Esophagus squamous epithelium (tissue), 5 donors: ENCODE data around the gene CNGA2. TPM values are rescaled to one million over a fixed set of nuclear protein-coding genes. Genes with fewer than 3 reads are reported as not detected.

Experiments used
- DNase-seq: peaks from one replicate; lab custom pipeline; 2025; lab: John Stamatoyannopoulos, UW
- H3K27ac ChIP-seq, 4 donors: fragments of 200-600 bp; sonication (generic); one replicate each; pipeline ENCODE4 v1.5.1; 2016 to 2019; ENCODE audit warnings: mild to moderate bottlenecking in 1 of 4
- H3K27me3 ChIP-seq, 4 donors: fragments of 200-600 bp; sonication (generic); 1 replicate in 3 of 4; 2 replicates in 1 of 4; pipeline versions ENCODE4 v1.5.1 to v1.6.0; 2017 to 2021; ENCODE audit warnings: antibody characterized with exemption in 1 of 4
- H3K36me3 ChIP-seq, 3 donors: fragments of 200-600 bp; sonication (generic); one replicate each; pipeline ENCODE4 v1.5.1; 2016 to 2019
- H3K4me1 ChIP-seq, 3 donors: fragments of 200-600 bp; sonication (generic); one replicate each; pipeline ENCODE4 v1.5.1; 2017 to 2019
- H3K4me3 ChIP-seq, 4 donors: fragments of 200-600 bp; sonication (generic); 1 replicate in 3 of 4; 2 replicates in 1 of 4; pipeline ENCODE4 v1.5.1; 2016 to 2019; ENCODE audit warnings: mild to moderate bottlenecking in 2 of 4, moderate library complexity in 1 of 4
- H3K9me3 ChIP-seq, 3 donors: fragments of 200-600 bp; sonication (generic); one replicate each; pipeline ENCODE4 v1.5.1; 2016 to 2019
- POLR2A ChIP-seq, 4 donors: fragments of 450-650 bp; IDR thresholded peaks; one replicate each; pipeline ENCODE4 v1.6.1; 2017; ENCODE audit warnings: antibody characterized with exemption in 4 of 4, mild to moderate bottlenecking in 4 of 4, moderate library complexity in 3 of 4
- WGBS, 2 donors: methylation state at CpG; one replicate each; pipeline ENCODE4 v1.1.5; 2018; 5-methylcytosine and 5-hydroxymethylcytosine counted together
- intact Hi-C: fragments of 100-400 bp; cut with DNase I; formaldehyde crosslinking; loops from one replicate; pipeline ENCODE4 v1.15.0; 2022
- total RNA-seq, 4 donors: library from RNA; depleted of rRNA; stranded (reverse); fragments of >200 nt; gene quantifications; one replicate each; pipeline ENCODE4 v1.1.0, GENCODE V29; 2016
- TF ChIP-seq, protein P1 (sequence below), 6 experiments: fragments of 450-650 bp in 4 of 6; fragments of 200-600 bp in 2 of 6; sonication (generic) in 2 of 6; IDR thresholded peaks; one replicate each; pipeline ENCODE4 v1.5.1; 2016 to 2019; ENCODE audit warnings: antibody characterized with exemption in 6 of 6, mild to moderate bottlenecking in 4 of 6, moderate library complexity in 4 of 6
- donor health status: DM: yes; HTN: yes; CAD: no.

CNGA2 gene
- not detected for total RNA-seq

- H3K27ac ChIP-seq = no peak within 1 kb of the TSS
- TF ChIP-seq, protein P1, sequence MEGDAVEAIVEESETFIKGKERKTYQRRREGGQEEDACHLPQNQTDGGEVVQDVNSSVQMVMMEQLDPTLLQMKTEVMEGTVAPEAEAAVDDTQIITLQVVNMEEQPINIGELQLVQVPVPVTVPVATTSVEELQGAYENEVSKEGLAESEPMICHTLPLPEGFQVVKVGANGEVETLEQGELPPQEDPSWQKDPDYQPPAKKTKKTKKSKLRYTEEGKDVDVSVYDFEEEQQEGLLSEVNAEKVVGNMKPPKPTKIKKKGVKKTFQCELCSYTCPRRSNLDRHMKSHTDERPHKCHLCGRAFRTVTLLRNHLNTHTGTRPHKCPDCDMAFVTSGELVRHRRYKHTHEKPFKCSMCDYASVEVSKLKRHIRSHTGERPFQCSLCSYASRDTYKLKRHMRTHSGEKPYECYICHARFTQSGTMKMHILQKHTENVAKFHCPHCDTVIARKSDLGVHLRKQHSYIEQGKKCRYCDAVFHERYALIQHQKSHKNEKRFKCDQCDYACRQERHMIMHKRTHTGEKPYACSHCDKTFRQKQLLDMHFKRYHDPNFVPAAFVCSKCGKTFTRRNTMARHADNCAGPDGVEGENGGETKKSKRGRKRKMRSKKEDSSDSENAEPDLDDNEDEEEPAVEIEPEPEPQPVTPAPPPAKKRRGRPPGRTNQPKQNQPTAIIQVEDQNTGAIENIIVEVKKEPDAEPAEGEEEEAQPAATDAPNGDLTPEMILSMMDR (IDR thresholded peaks at IDR 0.05) = no peak
- TF ChIP-seq POLR2A (IDR thresholded peaks at IDR 0.05) = no peak
- DNase-seq = no peak
- no peaks in the 10 kb centered on the region for H3K9me3 ChIP-seq
- intact Hi-C loops = no loop called here
- WGBS, 2 donors = 62 to 80% methylated on average over 4 of the region's 4 CpGs
- no peak within 1 kb of the TSS for H3K4me3 ChIP-seq
- H3K27me3 ChIP-seq = no peaks in the 10 kb centered on the region
- H3K36me3 ChIP-seq = no peaks in the 10 kb centered on the region
- H3K4me1 ChIP-seq = no peaks in the 10 kb centered on the region
These were observed at the start of gene CNGA2 for GRCh38 chrX:151734446-151734845. TSS of gene CNGA2 (plus strand) at chrX:151734746. CDS start at chrX:151738484, 3,738 bp downstream.

GRCh38 chrX:151687635-151688034 is 46.9 kb upstream of the CNGA2 start:
- Histone ChIP-seq H3K4me3 (no peak overlapping the region), H3K9me3 (no peaks in the 10 kb centered on the region), H3K36me3 (no peaks in the 10 kb centered on the region), H3K4me1 (no peaks in the 10 kb centered on the region), H3K27me3 (no peaks in the 10 kb centered on the region), H3K27ac (no peak overlapping the region)
- no peak for TF ChIP-seq POLR2A (IDR thresholded peaks at IDR 0.05)
- TF ChIP-seq, protein P1 (IDR thresholded peaks at IDR 0.05) = no peak
- intact Hi-C loops = no loop called here
- no peak for DNase-seq

- Histone ChIP-seq H3K4me3 (no peak overlapping the region), H3K27me3 (peaks cover 0 to 3% (median 0%) of the 10 kb centered on the region in 4 donors), H3K27ac (no peak overlapping the region), H3K4me1 (no peaks in the 10 kb centered on the region), H3K36me3 (no peaks in the 10 kb centered on the region), H3K9me3 (no peaks in the 10 kb centered on the region)
- no peak for DNase-seq
- TF ChIP-seq, protein P1 (IDR thresholded peaks at IDR 0.05) = no peak
- no peak for TF ChIP-seq POLR2A (IDR thresholded peaks at IDR 0.05)
- intact Hi-C loops = no loop called here
These were observed 45.9 kb upstream of the CNGA2 start for GRCh38 chrX:151688695-151689094.

- DNase-seq = no peak
- H3K27ac ChIP-seq = no peak overlapping the region
- H3K9me3 ChIP-seq = no peaks in the 10 kb centered on the region
- no peak for TF ChIP-seq POLR2A (IDR thresholded peaks at IDR 0.05)
- TF ChIP-seq, protein P1 (IDR thresholded peaks at IDR 0.05) = no peak
- no peak overlapping the region for H3K4me3 ChIP-seq
- peaks cover 0 to 6% (median 4%) of the 10 kb centered on the region in 3 donors for H3K4me1 ChIP-seq
- H3K36me3 ChIP-seq = no peaks in the 10 kb centered on the region
- WGBS, 2 donors = 69 to 100% methylated on average over 2 of the region's 6 CpGs
- H3K27me3 ChIP-seq = peaks cover 0 to 28% (median 0%) of the 10 kb centered on the region in 4 donors
- intact Hi-C loops = no loop called here
These were observed 41.7 kb upstream of the CNGA2 start for GRCh38 chrX:151692825-151693224.

DNA sequence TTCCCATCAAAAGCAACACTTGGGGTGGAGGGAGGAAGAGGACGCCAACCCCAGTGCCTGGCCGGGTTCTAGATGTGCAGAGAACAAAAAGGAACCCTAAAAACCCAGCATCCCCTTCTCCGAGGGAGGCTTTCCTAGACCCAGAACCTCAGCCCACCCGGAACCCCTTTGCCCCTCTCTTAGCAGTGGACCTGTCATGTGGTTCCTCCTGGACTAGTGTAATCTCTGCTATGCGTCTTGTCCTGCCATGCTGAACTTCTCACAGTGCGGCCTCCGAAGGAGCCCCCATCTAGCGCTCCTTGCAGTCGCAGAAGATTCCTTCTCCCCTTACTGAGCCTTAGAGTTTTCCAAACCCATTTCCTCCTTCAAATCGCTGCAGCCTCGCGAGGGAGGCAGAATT is 40.4 kb upstream of the CNGA2 start:
- no peak for DNase-seq
- Histone ChIP-seq H3K27ac (no peak overlapping the region), H3K4me1 (peaks cover 0 to 6% (median 4%) of the 10 kb centered on the region in 3 donors), H3K36me3 (no peaks in the 10 kb centered on the region), H3K9me3 (no peaks in the 10 kb centered on the region), H3K27me3 (peaks cover 0 to 28% (median 0%) of the 10 kb centered on the region in 4 donors), H3K4me3 (no peak overlapping the region)
- TF ChIP-seq, protein P1 (IDR thresholded peaks at IDR 0.05) = no peak
- TF ChIP-seq POLR2A (IDR thresholded peaks at IDR 0.05) = no peak
- intact Hi-C loops = no loop called here
- WGBS, 2 donors = 78 to 100% methylated on average over 3 to 7 of the region's 12 CpGs
